Left lung (tissue), 10 donors: ENCODE measurements around the gene OSBP2. TPM values are rescaled to one million over a fixed set of nuclear protein-coding genes. Genes with fewer than 3 reads are reported as not detected.

Experiments used
- ATAC-seq: fragments of 200-7000 bp; cut with Tn5 transposase; one replicate; pipeline ENCODE4 v1.9.1; 2020; ENCODE audit warnings: moderate library complexity
- DNase-seq, 4 donors: peaks; one replicate each; pipeline ENCODE4 v3.0.0-alpha.2; 2013 to 2020
- H3K27ac ChIP-seq, 2 donors: fragments of 200-600 bp; sonication (generic) in 1 of 2; one replicate each; pipeline versions ENCODE4 v1.5.0 to v1.8.0; 2020 to 2021
- H3K27me3 ChIP-seq, 2 donors: fragments of 200-600 bp; sonication (generic) in 1 of 2; one replicate each; pipeline versions ENCODE4 v1.5.0 to v1.8.0; 2020 to 2021
- H3K36me3 ChIP-seq, 2 donors: fragments of 200-600 bp; sonication (generic) in 1 of 2; one replicate each; pipeline versions ENCODE4 v1.5.0 to v1.8.0; 2020 to 2021
- H3K4me1 ChIP-seq, 2 donors: fragments of 200-600 bp; one replicate each; pipeline ENCODE4 v1.8.0; 2021
- H3K4me3 ChIP-seq, 2 donors: fragments of 200-600 bp; sonication (generic) in 1 of 2; one replicate each; pipeline versions ENCODE4 v1.5.0 to v1.8.0; 2020 to 2021; ENCODE audit warnings: mild to moderate bottlenecking in 1 of 2
- H3K9me3 ChIP-seq, 2 donors: fragments of 200-600 bp; sonication (generic) in 1 of 2; one replicate each; pipeline versions ENCODE4 v1.5.0 to v1.8.0; 2020 to 2021
- CTCF ChIP-seq, 2 donors: fragments of 200-600 bp; sonication (generic) in 1 of 2; IDR thresholded peaks; one replicate each; pipeline versions ENCODE4 v1.5.0 to v1.8.0; 2021; ENCODE audit warnings: antibody characterized with exemption in 2 of 2
- intact Hi-C, 2 donors: fragments of 100-400 bp; cut with DNase I; formaldehyde crosslinking; loops; one replicate each; pipeline versions ENCODE4 v1.11.2 to v1.14.2; 2022
- polyA plus RNA-seq, 6 donors: library from polyadenylated mRNA; unstranded; fragments of 120-200 nt; gene quantifications; one replicate each; pipeline ENCODE4 v1.2.1, GENCODE V29; 2013; ENCODE audit not compliant: insufficient read length in 6 of 6
- total RNA-seq, 2 donors: library from RNA; stranded (reverse); fragmentation: NEBNext Ultra II Directional; extraction: Animal tissue kit (Norgen Biotek cat#: 25700); gene quantifications; one replicate each; pipeline ENCODE4 v1.2.1, GENCODE V29; 2021
- donor health status: DM: no; HTN: yes; CAD: no.
- donor health status: DM: no; HTN: no; CAD: no.

OSBP2 gene
- total and polyA plus RNA-seq, 8 donors: 4.0 to 21.0 (median 15.8) TPM

- Histone ChIP-seq H3K27me3 (peaks cover 7 to 60% of the 10 kb centered on the region in 2 donors), H3K9me3 (no peaks in the 10 kb centered on the region), H3K4me3 (no peak overlapping the region), H3K4me1 (peaks cover 6 to 12% of the 10 kb centered on the region in 2 donors), H3K27ac (no peak overlapping the region), H3K36me3 (no peaks in the 10 kb centered on the region)
- ATAC-seq (peak; percentile 100), DNase-seq (peak; percentile 79 to 96 (median 92))
- intact Hi-C loops: no loop called here
- peak; percentile 20 to 73 for TF ChIP-seq CTCF (IDR thresholded peaks at IDR 0.05)
Observed at GRCh38 chr22:30802202-30803166, 107.8 kb downstream of the OSBP2 start.

- no peak overlapping the region for H3K4me3 ChIP-seq
- H3K27me3 ChIP-seq: peaks cover 7 to 60% of the 10 kb centered on the region in 2 donors
- H3K4me1 ChIP-seq: peaks cover 6 to 12% of the 10 kb centered on the region in 2 donors
- H3K36me3 ChIP-seq: no peaks in the 10 kb centered on the region
- DNase-seq (no peak), ATAC-seq (no peak)
- no peaks in the 10 kb centered on the region for H3K9me3 ChIP-seq
- no peak for TF ChIP-seq CTCF (IDR thresholded peaks at IDR 0.05)
- intact Hi-C loops: no loop called here
- H3K27ac ChIP-seq: no peak overlapping the region
Observed at GRCh38 chr22:30803679-30804078, 109.0 kb downstream of the OSBP2 start.

GRCh38 chr22:30804626-30805025, 110.0 kb downstream of the OSBP2 start:
- H3K27ac ChIP-seq: no peak overlapping the region
- ATAC-seq: no peak
- peaks cover 7 to 55% of the 10 kb centered on the region in 2 donors for H3K27me3 ChIP-seq
- H3K4me3 ChIP-seq: no peak overlapping the region
- peaks cover 6 to 12% of the 10 kb centered on the region in 2 donors for H3K4me1 ChIP-seq
- DNase-seq: no peak
- H3K36me3 ChIP-seq: no peaks in the 10 kb centered on the region
- no peaks in the 10 kb centered on the region for H3K9me3 ChIP-seq
- intact Hi-C loops: no loop called here
- TF ChIP-seq CTCF (IDR thresholded peaks at IDR 0.05): no peak

GRCh38 chr22:30806391-30806861, 111.8 kb downstream of the OSBP2 start:
- H3K27ac ChIP-seq: no peak overlapping the region
- ATAC-seq (no peak), DNase-seq (no peak)
- peaks cover 6 to 12% of the 10 kb centered on the region in 2 donors for H3K4me1 ChIP-seq
- intact Hi-C loops: no loop called here
- H3K9me3 ChIP-seq: no peaks in the 10 kb centered on the region
- no peak for TF ChIP-seq CTCF (IDR thresholded peaks at IDR 0.05)
- no peaks in the 10 kb centered on the region for H3K36me3 ChIP-seq
- peaks cover 7 to 37% of the 10 kb centered on the region in 2 donors for H3K27me3 ChIP-seq
- H3K4me3 ChIP-seq: no peak overlapping the region

- peaks cover 0 to 10% of the 10 kb centered on the region in 2 donors for H3K27me3 ChIP-seq
- no peak overlapping the region for H3K4me3 ChIP-seq
- H3K4me1 ChIP-seq: no peaks in the 10 kb centered on the region
- DNase-seq (no peak), ATAC-seq (no peak)
- intact Hi-C loops: no loop called here
- no peaks in the 10 kb centered on the region for H3K36me3 ChIP-seq
- no peak for TF ChIP-seq CTCF (IDR thresholded peaks at IDR 0.05)
- no peak overlapping the region for H3K27ac ChIP-seq
- no peaks in the 10 kb centered on the region for H3K9me3 ChIP-seq
Observed at GRCh38 chr22:30809086-30809485, 114.4 kb downstream of the OSBP2 start.
